NCI-H2227 (cell line): ENCODE data around the gene KLHL29.
"Not testable (repeated sequence)": the region's sequence is repeated elsewhere in the genome, so short reads cannot be mapped to it uniquely, and the experiment has no call there.

Experiments
- DNase-seq: peaks from one replicate; lab custom pipeline; 2025; ENCODE audit not compliant: unreplicated experiment; lab: John Stamatoyannopoulos, UW

The KLHL29 gene

GRCh38 chr2:23699580-23699925 lies 314.6 kb downstream of the KLHL29 start:
- DNase-seq = no peak

DNA sequence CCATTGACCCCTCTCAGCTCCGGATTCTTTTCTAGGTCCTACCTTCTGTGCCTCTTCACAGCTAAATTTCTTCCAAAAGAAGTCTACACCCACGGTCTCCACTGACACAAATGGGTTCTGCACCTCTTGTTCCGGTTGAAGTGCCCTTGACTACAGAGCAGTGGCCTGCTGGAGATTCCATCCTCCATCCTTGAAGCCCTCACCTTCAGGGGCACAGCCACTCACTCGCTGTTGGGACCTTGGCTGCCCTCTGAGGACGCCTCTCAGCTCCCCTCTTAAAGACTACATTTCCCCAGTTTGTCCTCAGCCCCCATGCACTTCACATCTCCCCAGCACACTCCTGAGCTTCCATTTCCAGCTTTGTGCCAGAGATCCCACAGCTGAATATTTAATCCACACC lies 315.6 kb downstream of the KLHL29 start:
- no peak for DNase-seq

DNA sequence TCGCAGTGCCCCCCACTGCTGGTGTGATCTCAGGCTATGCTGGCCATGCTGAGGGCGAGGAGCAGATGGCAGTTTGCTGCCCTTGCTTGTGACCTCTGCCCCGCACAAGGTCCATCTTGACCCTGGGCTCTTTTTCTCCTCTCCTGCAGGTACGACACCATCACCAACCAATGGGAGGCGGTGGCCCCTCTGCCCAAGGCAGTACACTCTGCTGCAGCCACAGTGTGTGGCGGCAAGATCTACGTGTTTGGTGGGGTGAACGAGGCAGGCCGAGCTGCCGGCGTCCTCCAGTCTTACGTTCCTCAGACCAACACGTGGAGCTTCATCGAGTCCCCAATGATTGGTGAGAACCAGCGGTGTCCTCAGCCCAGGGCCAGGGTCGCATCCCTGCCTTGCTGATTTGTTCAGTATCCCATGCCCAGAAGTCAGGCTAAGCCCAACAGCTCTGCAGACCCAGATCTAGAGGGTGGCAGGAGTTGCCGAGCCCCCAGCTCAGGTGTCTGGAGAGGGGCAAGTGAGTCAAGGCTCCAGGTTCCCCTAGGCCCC lies 318.1 kb downstream of the KLHL29 start:
- DNase-seq = no peak

DNA sequence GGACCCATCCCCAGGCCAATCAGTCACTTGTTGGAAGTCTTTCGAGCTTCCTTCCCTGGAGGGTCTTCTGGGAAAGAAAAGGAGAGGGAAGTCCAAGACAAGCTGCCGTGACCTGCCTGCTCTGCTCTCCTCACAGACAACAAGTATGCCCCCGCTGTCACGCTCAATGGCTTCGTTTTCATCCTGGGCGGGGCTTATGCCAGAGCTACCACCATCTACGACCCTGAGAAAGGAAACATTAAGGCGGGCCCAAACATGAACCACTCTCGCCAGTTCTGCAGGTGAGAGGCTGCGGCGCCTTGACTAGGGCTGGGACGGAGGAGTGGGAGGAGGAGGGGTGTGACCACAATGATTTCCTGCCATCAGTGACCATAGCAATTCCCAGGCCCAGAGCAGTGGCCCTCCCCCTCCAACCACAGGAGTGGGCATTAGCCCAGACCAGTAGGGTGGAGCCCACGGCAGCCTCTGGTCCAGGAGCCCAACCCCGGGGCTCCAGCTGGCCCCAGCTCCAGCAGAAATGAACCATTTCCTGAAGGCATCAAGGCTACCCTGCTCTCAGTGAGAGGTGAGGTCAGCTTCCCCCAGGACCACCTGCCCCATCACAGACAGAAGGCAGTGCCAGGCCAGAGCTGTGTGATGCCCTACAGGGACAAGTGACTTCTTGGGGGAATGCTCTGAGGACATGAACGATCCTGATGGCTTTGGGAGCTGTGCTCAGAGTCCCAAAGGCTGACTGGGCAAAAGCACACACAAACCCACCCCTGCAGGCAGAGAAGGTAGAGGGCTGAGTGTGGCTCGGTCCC lies 318.8 kb downstream of the KLHL29 start:
- DNase-seq = no peak

GRCh38 chr2:23705771-23706612 lies 321.0 kb downstream of the KLHL29 start:
- no peak for DNase-seq

GRCh38 chr2:23706613-23707078 lies 321.7 kb downstream of the KLHL29 start:
- no peak for DNase-seq

GRCh38 chr2:23707096-23707495 lies 322.1 kb downstream of the KLHL29 start:
- no peak for DNase-seq

DNA sequence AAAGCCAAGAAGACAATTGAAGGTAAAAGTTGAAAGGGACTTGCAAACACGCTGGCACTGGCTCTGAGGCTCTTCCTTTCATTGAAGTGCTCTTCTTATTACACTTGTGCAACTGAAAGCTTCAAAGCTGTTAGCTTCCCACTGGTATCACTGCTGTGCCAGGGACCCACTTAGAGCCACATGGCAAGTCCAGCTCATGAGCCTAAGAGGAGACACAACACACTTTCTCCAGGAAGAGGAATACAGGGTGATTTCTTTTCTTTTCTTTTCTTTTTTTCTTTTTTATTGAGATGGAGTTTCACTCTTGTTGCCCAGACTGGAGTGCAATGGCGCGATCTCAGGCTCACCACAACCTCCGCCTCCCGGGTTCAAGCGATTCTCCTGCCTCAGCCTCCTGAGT lies 323.8 kb downstream of the KLHL29 start:
- no peak for DNase-seq

- DNase-seq = no peak
These were observed 324.3 kb downstream of the KLHL29 start for GRCh38 chr2:23709311-23709710.

GRCh38 chr2:23711979-23712755 lies 327.2 kb downstream of the KLHL29 start:
- DNase-seq = peak; percentile 57

DNA sequence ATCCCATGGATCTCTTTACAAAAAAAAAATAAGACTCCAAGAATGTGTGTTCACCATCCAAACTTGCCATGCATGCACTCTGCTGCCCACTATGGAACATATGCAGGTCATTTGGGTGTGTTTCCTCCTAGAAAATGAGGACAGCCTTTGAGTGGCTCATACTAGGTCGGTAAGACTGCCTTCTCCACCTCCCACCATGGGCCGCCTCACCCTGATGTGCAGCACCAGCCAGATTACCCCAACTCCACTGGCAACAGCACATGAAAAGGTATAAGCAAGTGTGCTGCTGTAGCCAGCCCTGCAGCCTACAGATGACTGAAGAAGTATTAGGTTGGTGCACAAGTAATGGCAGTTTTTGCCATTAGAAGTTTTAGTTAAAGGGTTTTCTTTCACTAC lies 327.8 kb downstream of the KLHL29 start:
- DNase-seq = no peak

- no peak for DNase-seq
These were observed 328.4 kb downstream of the KLHL29 start for GRCh38 chr2:23713351-23713750.

DNA sequence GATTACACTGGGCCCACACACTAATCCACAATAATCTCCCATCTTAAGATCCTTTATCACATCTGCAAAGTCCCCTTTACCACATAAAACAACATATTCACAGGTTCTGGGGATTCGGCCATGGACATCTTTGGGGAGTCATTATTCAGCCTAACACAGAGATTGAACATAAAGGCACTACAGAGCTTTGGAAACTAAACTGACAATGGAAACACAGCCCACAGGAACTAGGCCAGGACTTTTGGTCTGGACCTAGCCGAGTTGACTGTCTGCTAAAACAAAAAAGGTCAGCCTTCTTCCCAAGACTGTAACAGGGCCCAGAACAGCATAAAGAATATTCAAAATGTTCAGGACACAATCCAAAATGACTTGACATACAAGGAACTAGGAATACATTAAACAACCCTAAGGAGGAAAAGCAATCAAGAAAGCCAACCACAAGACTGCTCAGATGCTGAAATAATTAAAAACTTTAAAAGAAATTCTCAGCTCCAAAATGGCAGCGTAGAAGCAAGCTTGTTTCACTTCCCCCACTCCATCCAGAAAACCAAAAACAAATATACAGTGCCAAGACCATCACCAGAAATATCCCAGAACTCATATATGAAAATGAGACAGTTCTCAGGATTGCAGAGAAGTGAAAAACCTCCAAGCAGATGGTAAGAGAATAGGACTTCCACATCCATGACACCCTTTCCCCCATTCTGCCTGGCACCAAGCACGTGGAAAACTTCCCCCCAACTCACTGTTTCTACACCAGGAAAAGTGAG lies 334.1 kb downstream of the KLHL29 start:
- DNase-seq = no peak

DNA sequence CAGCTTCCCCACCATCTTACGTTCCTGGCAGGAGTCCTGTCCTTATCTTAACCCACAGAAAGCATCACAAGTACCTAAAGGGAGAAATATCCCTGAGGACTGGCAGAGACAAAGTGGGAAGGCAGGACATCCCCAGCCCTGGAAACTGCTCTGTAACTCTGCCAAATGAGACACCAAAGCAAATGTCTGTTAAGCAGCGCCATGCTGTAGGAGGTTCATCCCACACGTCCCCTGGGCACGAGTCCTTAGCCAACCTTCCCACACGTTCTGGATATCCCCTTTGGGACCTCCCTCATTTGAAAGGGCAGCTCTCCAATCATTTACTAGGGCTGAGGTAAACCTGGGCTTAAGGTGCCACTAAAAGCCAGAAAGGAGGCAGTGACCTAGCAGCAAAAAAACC lies 334.7 kb downstream of the KLHL29 start:
- no peak for DNase-seq

- no peak for DNase-seq
These were observed 335.9 kb downstream of the KLHL29 start for GRCh38 chr2:23720705-23721453.

DNA sequence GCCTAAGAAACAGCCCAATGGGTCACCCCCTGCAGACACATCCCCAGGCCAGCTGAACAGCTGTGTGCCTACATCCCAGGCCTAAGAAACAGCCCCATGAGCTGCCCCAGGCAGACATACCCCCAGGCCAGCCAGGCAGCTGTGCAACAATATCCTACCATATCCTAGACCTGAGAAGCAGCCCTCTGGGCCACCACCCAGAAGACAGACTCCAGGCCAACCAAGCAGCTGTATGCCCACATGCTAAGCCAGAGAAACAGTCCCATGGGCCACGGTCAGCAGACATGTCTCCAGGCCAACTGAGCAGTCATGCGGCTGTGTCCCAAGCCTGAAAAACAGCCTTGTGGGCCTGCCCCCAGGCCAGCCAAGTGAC lies 336.5 kb downstream of the KLHL29 start:
- no peak for DNase-seq

DNA sequence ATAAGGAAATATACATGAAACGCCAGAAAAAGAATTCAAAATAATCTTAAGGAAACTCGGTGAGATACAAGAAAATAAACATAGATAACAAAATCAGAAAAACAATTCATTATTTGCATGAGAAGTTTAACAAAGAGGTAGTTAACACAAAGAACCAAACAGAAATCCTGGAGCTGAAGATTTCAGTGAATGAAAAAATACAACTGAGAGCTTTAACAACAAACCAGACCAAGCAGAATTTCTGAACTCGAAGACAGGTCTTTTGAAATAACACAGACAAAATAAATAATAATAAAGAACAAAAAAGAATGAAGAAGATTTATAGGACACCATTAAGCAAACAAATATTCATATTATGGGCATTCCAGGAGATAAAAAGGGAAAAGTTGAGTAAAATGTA lies 337.3 kb downstream of the KLHL29 start:
- DNase-seq = no peak

- not testable (repeated sequence) for DNase-seq
These were observed 338.1 kb downstream of the KLHL29 start for GRCh38 chr2:23723029-23723428.

DNA sequence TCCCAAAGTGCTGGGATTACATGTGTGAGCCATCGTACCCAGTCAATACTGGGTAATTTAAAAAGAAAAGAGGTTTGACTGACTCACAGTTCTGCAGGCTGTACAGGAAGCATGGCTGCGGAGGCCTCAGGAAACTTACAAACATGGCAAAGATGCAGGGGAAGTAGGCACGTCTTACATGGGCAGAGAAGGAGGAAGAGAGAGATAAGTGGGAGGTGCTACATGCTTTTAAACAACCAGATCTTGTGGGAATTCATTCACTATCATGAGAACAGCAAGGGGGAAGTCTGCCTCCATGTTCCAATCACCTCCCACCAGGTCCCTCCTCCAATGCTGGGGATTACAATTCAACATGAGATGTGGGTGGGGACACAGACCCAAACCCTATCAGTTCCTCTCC lies 349.4 kb downstream of the KLHL29 start:
- no peak for DNase-seq

DNA sequence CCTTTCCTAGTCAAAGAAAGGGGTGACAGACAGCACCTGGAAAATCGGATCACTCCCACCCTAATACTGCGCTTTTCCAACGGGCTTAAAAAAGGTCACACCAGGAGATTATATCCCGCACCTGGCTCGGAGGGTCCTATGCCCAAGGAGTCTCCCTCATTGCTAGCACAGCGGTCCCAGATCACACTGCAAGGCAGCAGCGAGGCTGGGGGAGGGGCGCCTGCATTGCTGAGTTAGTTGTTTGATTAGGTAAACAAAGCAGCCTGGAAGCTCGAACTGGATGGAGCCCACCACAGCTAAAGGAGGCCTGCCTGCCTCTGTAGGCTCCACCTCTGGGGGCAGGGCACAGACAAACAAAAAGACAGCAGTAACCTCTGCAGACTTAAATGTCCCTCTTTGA lies 351.8 kb downstream of the KLHL29 start:
- DNase-seq = not testable (repeated sequence)
